ENCODE measurements around the gene GJC1.

GJC1 gene

DNA sequence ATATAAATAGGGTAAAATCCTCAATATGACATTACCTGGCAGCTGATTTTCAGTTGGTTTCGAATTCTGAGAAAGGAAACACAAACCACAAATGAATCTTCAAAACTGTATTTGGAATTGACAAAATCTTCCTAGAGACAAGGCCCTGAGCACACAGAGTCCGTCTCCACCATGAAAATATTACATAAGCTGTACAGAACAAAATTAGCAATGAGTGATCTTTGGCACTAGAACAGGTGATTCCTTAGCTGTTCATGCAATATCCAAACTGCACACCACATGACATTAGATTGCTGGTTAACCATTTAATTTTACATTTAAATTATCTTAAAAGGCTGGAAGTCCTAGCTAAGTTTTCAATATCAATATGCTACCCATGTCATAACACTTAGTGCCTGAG lies 31.7 kb downstream of the GJC1 start:
- DNase-seq (ENCODE audit: low spot score), result no peak

DNA sequence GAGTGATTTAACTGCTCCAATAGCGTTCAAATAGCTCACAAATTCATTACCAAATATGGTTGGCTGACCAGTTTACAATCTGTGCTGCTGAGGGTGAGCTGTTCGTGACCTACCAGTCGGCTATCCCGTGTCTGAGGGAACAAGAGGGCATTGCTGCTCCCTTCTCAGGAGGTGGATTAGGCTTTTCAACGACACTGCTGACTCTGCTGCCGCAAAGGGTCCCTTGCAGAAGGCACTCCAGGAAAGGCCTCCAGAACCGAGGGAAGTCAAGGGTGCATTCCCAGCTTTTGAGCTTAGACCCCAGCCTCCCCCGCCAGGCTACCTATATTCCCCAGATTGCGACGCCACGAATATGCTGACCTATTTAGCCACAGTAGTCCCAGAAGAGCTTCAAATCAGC lies 32.3 kb downstream of the GJC1 start:
- no peak for DNase-seq (ENCODE audit: low spot score)

DNA sequence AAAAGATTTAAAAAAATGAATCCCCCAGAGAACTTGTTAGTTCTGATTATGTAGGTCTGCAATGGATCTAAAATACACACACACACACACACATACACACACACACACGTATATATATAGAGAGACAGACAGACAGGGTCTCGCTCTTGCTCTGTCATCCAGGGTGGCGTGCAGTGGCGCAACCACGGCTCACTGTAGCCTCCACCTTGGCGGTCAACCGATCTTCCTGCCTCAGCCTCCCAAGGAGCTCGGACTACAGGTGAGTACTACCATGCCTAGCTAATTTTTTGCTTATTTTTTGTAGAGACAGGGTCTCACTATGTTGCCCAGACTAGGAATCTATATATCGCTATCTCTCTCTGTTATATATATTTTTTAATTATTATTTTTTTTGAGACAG lies 33.4 kb downstream of the GJC1 start:
- DNase-seq (ENCODE audit: low spot score), result no peak

DNA sequence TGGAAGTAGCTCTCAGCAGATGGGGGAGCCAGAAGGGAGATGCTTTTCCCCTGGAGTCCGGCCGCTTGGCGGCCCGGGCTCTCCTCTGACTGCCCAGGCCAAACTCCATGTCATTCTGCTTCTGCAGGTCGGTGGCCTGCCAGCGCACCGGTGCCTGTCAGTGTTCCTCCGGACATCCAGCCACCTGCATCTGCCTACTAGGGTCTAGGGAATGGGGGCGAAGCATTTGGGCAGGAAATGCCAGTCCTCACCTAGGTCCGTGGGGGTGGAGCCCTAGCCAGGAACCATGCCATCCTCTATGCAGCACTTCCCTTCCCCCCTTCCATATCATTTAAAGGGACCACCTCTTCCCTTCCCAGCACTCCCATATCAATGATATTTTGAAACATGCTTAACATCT lies 34.2 kb downstream of the GJC1 start:
- no peak for DNase-seq (ENCODE audit: low spot score)

DNA sequence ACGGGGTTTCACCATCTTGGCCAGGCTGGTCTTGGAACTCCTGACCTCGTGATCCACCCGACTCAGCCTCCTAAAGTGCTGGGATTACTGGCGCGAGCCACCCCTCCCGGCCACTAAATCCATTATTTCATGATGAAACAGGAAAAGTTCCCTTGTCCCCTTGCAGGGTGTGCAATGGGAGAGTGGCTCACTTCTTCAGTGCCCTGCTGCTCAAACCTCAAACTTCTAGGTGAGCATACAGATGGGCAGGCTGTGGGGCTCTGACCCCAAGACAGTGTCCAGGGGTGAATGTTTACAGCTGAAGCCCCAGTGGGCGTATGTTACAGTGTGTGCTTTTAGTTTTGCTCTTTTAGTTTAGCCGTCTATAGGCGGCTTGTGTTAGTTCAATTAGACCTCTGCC lies 34.7 kb downstream of the GJC1 start:
- DNase-seq (ENCODE audit: low spot score), result no peak

DNA sequence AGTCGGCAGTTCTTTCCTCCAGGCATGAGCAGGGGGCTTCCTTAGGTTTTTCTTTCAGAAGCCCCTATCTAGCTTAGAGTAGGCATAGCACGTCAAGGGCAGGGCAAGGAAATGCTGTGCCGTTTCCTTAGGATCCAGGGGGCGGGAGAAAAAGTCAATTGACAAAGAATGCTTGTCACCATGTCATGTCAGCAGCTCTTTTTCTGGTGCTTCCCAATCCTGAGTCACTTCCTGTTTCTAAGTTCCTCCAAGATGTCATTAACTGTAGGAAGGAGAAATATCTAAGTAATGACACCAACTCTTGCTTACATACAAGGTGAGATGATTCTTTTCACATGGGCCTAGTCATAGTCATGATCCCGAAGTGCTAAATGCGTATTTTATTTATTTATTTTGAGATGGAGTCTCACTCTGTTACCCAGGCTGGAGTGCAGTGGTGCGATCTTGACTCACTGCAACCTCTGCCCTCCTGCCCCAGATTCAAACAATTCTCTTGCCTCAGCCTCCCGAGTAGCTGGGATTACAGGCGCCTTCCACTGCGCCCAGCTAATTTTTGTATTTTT lies 35.2 kb downstream of the GJC1 start:
- peak; percentile 74 for DNase-seq (ENCODE audit: low spot score)

DNA sequence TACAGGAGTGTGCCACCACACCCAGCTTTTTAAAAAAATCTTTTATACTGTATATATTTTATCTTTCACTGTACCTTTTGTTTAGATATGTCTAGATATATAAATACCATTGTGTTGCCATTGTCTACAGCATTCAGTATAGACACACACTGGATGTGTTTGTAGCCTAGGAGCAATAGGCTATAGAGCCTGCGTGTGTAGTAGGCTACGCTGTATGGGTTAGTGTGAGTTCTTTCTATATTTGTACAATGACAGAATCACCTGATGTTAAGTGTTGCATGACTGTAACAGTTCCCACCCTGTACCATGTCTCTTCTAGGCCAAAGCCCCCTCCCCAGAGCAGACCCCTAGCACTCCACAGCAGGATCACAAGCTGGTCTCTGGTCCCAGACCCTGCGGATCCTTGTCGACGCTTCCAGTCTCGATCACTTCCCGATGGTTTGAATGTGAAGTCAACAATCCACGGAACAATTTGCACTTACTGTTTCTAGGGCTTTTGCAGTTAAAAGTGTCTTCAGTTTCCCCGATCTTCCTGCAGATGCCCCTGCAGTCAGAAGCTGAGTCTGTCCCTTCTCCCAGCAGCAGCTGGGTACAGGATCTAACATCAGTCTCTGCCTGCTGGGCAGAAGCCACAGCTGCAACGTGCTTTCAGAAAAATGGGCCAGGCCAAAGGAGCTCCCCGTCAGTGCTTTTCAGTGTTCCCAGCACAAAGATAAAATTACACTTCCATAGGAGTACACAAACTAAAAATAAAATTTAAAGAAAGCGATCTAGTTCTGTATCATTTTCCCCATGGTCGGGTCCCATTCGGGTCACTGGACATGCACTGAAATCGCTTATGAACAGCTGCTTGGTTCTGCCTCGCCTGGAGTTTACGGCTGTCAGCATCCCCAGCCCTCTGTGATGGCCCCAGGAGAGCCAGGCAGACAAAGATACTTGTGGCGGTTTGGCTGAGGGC lies 35.9 kb downstream of the GJC1 start:
- no peak for DNase-seq (ENCODE audit: low spot score)

DNA sequence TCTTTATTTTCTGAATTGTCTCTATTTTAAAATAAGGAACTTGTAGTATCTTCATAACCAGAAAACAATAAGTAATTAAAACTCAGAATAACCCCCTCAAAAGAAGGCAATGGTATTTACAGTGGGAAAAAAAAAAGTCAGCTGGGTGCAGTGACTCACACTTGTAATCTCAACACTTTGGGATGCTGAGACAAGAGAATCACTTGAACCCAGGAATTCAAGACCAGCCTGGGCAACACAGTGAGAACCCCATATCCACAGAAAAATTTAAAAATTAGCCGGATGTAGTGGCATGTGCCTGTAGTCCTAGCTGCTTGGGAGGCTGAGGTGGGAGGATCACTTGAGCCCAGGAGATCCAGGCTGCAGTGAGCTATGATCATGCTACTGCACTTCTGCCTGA lies 37.8 kb downstream of the GJC1 start:
- no peak for DNase-seq (ENCODE audit: low spot score)

DNA sequence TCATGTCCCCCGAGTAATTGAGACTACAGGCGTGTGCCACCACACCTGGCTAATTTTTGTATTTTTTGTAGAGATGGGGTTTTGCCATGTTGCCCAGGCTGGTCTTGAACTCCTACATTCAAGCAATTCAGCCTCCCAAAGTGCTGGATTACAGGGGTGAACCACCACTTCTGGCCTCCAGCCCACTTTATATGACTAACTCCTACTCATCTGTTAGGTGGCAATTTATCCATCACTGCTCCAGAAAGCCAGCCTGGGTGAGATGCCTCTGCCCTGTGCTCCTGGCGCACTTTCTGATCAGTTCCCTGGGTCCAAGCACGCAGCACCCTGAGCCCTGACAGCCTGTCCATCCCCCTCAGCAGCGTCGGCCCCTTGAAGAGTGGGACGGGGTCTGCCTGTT lies 41.9 kb downstream of the GJC1 start:
- DNase-seq (ENCODE audit: low spot score), result no peak

DNA sequence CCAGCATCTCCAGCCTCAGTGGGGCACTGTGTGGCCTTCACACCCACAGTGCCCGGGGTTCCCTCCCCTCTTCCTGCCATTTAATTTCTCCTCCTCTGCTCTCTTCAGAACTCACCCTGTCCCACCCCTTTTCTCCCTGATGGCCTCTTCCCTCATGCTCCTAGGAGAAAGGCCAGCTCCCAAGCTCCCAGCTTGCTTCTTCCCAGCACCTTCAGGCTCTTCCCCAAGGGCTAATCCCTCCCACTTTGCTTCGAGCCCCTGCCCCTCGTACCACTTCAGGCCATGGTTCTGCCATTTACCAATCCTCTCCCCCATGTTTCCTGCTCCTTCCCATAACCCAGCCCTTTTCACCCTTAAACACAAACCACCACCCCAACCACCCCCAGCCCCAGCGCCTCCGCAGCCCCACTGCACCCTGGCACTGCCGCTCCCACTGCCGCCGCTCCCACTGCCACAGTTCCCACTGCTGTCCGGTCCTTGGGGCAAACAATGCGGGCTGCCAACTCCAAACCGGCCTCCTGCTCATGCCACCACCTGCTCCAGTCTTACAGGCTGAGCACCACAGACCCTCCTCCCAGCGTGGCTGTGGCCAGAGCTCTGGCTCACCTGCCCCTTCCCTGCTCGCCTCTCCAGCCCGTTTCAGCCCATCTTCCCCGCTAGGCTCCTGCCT lies 42.7 kb downstream of the GJC1 start:
- DNase-seq (ENCODE audit: low spot score), result no peak

DNA sequence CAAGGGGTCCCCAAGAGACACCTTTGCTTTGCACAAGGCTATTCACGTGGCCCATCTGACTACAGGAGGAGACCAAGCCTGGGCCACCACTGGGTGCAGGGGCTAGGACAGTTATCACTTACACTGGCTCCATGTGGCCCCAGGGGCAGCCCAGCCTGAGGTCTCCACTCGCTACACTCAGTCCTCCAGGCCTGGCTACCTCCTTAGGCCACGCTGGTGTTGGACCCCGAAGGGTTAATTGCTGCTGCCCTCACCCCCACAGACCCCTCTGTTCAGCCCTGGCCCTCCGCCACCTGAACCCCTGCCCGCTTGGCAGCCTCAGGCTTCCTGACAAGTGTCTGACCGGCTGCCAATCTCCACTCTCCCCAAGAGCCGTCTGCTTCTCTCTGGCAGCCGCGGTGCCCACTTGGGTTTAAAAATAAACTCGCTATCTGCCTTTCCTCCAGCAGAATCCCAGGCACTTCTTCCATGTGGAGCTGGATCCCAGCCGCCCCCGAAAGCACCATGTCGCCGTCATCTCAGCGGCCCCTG lies 43.5 kb downstream of the GJC1 start:
- no peak for DNase-seq (ENCODE audit: low spot score)

DNA sequence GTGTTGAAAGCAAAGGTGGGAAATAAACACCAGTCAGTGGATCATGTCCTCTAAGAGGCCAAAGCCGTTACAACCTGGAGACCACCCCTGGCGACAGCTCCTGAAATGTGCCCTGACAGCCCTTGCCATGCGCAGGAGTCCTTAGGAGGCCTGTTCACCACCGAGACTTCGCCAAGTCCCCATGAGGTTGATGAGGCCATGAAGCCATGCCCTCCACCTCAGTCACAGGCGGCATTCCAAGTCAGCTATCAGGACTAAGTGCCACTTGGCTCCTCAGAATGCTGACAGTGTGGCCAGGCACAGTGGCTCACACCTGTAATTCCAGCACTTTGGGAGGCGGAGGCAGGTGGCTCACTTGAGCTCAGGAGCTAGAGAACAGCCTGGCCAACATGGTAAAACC lies 44.2 kb downstream of the GJC1 start:
- no peak for DNase-seq (ENCODE audit: low spot score)

DNA sequence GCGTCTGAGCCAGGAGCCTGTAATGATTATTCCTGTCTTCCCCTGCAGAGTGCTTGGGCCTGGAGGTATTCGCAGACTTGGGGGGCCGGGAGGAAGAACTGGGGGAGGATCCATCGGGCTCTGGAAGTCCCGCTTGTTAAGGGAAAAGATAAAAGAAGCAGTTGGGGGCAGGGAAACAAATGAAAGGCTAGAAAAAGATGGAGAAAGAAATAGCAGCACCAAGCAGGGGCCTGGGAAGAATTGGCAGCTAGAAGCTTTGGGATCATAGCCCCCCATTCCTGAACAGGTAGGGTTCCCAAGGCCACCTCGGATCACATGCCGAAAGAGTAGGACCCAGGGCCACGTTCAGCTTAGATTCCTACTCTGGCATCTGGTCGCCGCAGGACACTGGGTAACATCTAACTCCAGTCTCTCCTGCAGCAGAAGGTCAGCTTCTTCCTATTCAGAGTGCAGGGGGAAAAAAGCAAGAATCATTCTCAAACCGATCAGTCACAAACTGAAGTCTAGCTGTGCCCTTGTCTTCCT lies 47.7 kb downstream of the GJC1 start:
- no peak for DNase-seq (ENCODE audit: low spot score)

DNA sequence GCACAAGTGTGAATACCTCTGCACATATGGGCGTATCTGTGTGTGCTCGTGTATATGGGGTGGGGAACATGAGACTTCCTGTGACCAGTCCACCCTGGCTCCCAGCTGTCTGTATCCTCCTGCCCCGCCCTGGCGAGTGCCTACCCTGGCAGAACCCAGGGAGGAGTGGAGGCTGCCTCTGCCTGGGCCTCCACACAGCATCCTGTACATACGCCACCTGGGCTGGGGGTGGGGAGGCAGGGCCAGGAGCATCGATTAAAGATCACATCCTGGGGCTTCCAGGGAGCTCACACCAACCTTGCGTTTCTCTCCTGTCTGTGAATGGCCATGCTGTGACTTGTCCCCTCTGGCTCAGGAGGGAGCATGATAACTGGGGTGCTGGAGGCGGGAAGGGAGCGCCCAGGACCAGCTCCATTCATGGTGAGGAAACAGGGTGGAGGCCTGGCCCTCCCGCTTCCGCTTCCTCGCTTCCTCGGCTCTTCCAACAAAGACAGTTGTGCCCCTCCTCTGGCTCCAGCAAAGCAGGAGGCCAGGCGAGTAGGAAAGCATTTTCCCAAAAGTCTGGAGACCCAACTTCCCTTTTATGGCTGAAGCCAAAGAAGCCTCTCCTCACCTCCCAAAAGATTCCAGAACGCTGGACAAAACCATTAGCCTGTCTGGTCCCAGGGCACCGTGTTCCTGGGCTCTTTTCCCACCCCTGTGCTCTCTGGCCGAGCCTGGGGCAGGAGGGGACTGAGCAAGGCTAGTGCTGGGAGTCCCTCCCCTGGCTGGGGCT lies 48.3 kb downstream of the GJC1 start:
- no peak for DNase-seq (ENCODE audit: low spot score)

DNA sequence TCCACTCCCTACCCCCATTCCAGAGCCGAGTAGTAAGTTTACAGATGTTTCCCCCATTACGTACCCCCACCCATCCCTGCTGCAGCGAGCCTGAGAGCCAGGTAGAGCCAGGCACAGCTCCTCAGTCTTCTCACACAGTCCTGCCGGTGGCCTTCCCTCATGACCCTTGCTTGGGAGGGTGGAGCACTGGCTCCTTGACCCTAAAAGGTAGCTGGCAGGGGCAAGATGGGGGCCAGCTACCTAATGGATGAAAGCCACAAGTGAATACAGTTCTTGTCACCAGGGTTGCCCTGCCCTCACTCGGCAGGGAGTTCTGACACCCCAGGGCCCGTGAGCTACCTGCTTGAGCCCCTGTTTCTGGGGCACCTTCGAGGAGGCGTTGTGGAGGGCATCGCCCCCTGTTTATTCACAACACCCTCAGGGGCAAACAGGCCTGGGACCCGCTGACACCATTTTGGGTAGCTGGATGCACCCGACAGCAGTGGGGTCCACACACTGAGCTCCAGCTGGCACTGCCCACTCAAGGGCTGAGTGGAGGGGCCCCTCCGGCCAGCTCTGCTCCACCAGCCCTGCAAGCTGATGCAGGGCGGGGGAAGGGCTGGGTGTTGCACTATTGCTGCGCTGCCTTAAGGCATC lies 49.1 kb downstream of the GJC1 start:
- no peak for DNase-seq (ENCODE audit: low spot score)

DNA sequence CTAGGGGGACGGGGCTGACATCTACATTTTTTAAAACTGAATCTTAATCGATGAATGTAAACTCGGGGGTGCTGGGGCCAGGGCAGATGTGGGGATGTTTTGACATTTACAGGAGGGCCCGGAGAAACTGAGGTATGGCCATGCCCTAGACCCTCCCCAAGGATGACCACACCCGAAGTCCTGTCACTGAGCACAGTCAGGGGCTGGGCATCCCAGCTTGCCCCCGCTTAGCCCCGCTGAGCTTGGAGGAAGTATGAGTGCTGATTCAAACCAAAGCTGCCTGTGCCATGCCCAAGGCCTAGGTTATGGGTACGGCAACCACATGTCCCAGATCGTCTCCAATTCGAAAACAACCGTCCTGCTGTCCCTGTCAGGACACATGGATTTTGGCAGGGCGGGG lies 49.9 kb downstream of the GJC1 start:
- DNase-seq (ENCODE audit: low spot score), result no peak

DNA sequence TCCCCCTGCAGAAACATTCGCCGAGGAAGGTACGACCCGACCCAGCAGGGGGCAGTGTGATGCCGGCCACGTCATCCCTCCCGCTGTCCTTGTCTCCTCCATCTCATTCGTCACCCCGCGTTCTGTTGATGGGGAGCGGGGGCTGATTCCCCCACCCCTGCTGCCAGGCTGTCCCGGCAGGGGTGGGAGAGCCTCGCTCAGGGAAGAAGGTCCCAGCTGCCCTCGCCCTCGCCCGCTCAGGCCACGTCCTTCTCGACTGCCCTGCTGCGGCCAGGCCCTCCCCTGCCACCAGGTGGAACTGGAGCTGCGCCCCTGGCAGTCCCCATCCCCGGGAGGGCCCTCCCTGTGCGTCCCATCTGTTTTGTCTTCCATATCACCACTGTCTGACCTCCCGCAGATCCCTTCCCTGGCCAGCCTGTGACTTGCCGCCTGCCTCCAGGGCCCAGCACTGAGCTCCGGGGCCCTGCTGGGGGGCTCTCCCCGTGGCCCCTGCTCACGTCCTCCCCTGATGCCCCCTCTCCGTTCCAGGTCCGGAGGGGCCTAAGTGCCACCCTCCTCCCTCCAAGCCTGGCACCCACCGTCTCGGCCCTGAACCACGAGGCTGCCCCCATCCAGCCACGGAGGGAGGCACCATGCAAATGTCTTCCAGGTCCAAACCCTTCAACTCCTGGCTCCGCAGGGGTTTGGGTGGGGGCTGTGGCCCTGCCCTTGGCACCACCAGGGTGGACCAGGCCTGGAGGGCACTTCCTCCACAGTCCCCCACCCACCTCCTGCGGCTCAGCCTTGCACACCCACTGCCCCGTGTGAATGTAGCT lies 50.7 kb downstream of the GJC1 start:
- DNase-seq (ENCODE audit: low spot score), result peak; percentile 85

DNA sequence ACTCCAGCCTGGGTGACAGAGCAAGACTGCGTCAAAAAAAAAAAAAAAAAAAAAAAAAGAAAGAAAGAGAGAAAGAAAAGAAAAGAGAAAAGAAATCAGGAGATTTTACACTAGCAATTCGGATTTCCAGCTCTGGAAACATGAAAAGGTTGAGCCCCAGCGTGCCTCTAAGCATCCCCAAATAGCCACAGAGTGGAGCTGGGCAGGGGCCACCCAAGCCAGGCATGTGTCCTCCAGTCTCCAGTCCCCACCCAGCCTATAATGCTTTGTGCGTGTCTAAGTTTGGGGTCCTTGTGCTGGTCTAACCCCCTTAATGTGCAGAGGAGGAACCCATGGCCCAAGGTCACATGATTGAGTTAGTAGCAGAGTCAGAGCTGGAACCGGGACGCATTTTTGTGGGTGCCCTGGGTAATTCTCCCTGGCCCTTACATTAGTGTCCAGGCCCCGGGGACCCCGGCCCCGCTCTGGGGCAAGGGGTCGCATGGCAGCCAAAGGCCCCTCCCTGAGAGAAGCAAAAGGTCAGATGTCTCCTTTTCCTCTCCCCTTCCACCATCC lies 51.4 kb downstream of the GJC1 start:
- no peak for DNase-seq (ENCODE audit: low spot score)

DNA sequence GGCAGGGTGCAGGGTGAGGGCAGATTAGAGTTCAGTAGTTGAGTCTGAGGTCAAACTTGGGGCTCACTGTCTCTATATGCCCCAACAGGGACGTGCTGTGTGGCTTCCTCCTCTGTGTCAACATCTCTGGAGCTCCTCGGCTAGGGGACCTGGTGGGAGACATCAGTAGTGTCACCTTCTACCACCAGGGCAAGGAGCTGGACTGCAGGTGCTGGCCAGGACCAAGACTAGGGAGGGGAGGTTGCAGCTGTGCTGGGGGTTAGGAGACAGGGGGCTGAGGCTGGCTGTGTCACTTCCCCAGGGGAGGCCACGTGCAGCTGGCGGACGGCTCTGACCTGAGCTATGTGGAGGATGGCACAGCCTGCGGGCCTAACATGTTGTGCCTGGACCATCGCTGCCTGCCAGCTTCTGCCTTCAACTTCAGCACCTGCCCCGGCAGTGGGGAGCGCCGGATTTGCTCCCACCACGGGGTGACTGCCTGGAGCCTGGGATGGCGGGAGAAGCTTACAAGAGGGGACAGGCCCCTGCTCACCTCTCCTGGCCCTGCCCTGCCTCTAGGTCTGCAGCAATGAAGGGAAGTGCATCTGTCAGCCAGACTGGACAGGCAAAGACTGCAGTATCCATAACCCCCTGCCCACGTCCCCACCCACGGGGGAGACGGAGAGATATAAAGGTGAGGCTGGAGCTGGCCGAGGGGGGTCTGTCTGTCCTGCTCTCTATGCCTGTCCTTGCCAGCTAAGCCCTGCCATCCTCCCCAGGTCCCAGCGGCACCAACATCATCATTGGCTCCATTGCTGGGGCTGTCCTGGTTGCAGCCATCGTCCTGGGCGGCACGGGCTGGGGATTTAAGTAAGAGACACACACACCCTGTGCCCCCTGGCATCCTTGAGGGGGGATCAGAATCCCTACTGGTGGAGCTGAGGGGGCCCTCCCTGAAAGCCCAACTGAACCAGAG lies 52.4 kb downstream of the GJC1 start:
- DNase-seq (ENCODE audit: low spot score), result no peak

Data from AG08395 (cell line).